Neural cell (in vitro differentiated cells): ENCODE measurements around the gene ACOX3.

ENCODE experiments used
- CTCF ChIP-seq: fragments of 450-650 bp; IDR thresholded peaks from 2 replicates; pipeline ENCODE4 v1.5.1; 2014; ENCODE audit warnings: antibody characterized with exemption, mild to moderate bottlenecking, moderate library complexity; ENCODE audit not compliant: poor library complexity, severe bottlenecking
- EP300 ChIP-seq: fragments of 450-650 bp; conservative IDR thresholded peaks from 2 replicates; pipeline ENCODE4 v1.6.1; 2014; ENCODE audit warnings: antibody characterized with exemption, mild to moderate bottlenecking, moderate library complexity; ENCODE audit not compliant: poor library complexity, severe bottlenecking
- EZH2 ChIP-seq: fragments of 200-600, 300-800 bp; shearing (Covaris generic), sonication (generic); IDR thresholded peaks from 2 replicates; pipeline ENCODE4 v1.6.1; 2014; ENCODE audit warnings: antibody characterized with exemption, low read length, borderline replicate concordance, mild to moderate bottlenecking; ENCODE audit not compliant: insufficient read depth, poor library complexity, severe bottlenecking
- POLR2AphosphoS5 ChIP-seq: IDR thresholded peaks from 2 replicates; pipeline ENCODE4 v1.6.1; 2012
- RAD21 ChIP-seq: fragments of 450-650 bp; conservative IDR thresholded peaks from 2 replicates; pipeline ENCODE4 v1.6.1; 2014; ENCODE audit warnings: antibody characterized with exemption, mild to moderate bottlenecking, moderate library complexity
- REST ChIP-seq: IDR thresholded peaks from 2 replicates; pipeline ENCODE4 v1.6.1; 2012; ENCODE audit warnings: borderline replicate concordance
- TAF1 ChIP-seq: IDR thresholded peaks from 2 replicates; pipeline ENCODE4 v1.6.1; 2012; ENCODE audit warnings: low read depth

- no peak for TF ChIP-seq RAD21
- no peak for TF ChIP-seq CTCF
- TF ChIP-seq POLR2AphosphoS5: no peak
- no peak for TF ChIP-seq EP300
- no peak for TF ChIP-seq EZH2
- TF ChIP-seq TAF1: no peak
- TF ChIP-seq REST: no peak
Observed at GRCh38 chr4:8463811-8464210, 23.3 kb upstream of the ACOX3 start.
